EH (cell line): ENCODE results near the gene WDFY2.
"Not testable (repeated sequence)": the region's sequence is repeated elsewhere in the genome, so short reads cannot be mapped to it uniquely, and the experiment has no call there.

Experiments
- DNase-seq: peaks from one replicate; pipeline ENCODE4 v3.0.0-alpha.2; 2015; ENCODE audit warnings: low read depth

WDFY2 gene, protein sequence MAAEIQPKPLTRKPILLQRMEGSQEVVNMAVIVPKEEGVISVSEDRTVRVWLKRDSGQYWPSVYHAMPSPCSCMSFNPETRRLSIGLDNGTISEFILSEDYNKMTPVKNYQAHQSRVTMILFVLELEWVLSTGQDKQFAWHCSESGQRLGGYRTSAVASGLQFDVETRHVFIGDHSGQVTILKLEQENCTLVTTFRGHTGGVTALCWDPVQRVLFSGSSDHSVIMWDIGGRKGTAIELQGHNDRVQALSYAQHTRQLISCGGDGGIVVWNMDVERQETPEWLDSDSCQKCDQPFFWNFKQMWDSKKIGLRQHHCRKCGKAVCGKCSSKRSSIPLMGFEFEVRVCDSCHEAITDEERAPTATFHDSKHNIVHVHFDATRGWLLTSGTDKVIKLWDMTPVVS

DNA sequence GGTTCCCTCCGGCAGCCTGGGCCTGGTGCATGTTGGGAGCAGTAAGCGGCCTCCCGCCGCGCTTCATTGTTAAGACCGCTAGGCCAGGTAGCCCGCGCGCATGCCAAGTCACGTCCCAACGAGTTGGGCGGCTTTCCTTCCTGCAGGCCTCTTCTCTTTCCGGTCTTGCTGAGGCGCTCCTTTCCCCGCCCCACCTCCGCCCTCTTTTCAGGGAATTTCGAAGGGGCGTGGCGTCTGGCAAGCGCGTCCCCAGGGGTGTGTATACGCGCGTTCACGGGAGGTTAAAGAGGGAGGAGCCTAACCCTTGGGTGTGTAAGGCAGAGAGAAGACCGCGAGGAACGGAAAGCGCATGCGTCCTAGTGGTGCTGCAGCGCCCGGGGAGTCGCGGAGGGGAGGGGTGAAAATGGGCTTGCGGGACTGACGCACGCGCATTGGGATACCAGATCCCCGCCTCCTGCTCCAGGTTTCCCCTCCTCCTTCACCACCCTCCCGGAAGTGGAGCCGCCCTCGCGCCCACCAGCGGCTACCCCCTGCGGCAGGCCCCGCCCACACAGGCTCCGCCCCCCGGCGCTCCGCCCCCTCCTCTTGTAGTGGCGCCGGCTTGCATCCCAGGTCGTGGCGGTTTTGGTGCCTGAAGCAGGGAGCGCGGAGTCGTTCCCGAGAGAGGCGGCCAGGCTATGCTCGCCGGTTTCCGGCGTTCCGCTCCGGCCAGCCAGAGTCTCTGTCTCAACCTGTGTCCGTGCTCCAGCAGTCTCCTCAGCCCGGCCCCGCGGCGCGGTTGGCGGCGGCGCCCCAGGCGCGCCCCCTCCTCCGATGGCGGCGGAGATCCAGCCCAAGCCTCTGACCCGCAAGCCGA, at the start of gene WDFY2:
TSS of gene WDFY2 (plus strand) at position 588 of the 856 bp plus-strand sequence. CDS start at position 814, 226 bp downstream.
- peak; percentile 100 for DNase-seq

DNA sequence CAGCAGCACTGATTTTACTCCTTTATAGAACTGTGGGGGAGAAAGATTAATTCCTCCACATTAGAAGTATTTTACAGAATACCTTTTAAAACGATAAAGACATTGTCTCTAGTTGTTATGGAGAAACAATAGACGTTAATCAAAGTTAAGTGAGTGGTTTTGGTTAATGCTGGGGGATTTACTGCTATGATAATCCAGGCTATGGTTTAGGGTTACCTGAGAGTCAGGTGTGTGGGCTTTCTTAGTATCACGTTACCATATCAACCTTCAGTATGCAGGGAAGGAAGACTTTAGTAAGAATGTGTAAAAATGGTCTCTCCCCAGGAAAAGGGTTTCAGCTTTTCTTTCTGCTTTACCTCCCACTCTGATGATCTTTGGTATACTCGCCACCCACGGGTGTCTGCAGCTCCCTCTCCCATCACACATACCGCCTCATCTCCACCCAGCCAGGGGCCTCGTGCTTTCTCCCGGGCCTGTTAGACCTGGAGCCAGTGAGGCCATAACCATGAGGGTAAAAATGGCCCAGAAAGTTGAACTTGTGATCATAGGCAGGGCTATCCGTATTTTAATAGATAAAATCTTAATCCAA, 45.6 kb upstream of the WDFY2 start:
- no peak for DNase-seq

DNA sequence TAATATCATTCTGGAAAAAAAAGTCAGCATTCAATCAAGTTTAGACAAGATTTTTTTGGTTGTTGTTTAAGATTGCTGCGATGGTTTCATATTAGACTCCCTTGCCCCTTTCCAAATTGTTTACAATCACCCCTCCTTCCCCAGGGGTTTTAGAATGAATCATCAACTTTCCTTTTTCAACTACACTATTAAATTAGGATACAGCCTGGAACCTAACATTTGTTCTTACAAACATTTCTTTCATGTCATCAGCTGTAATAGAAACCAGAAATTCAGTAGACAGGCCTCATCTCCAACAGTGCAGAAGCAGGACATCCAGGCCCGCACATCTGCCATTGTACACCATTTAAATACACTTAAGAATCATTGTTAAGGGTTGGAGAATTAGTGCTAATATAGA, 44.4 kb upstream of the WDFY2 start:
- peak; percentile 53 for DNase-seq

DNA sequence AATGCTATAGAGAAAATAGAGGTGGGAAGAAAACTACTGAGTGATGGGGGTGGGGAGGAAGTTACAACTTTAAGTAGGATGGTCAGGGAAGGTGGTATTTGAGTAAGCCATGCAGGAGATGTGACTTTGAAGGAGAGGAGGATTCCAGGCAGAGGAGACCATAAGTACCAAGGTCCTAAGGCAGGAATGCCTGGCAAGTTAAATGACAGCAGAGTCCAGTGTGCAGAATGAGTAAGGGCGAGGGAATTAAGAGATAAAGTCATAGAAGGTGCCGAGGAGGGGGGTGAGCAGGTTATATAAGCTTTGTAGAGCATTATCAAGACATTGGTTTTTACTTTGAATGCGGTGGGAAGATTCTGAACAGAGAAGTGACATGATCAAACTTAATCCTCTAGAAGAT, 43.2 kb upstream of the WDFY2 start:
- DNase-seq = no peak

DNA sequence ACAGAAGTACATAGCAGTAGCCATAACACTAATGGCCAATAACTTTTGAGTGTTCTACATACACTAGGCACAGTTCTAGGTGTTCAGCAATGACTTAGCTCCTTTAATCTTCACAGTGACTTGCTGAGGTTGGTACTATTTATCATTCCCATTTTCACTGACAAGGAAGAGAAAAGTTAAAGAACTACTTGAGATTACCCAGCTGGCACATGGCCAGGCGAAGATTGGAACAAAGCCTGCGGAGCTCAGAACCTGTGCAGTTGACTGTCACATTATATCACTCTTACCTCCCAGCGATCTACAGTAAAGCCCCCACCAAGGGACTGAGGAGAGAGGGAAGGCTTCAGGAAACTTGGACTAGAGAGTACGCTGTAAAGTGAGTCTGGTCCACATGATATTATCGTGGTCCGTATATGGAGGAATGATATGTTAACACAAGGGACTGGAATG, 42.4 kb upstream of the WDFY2 start:
- DNase-seq = no peak

DNA sequence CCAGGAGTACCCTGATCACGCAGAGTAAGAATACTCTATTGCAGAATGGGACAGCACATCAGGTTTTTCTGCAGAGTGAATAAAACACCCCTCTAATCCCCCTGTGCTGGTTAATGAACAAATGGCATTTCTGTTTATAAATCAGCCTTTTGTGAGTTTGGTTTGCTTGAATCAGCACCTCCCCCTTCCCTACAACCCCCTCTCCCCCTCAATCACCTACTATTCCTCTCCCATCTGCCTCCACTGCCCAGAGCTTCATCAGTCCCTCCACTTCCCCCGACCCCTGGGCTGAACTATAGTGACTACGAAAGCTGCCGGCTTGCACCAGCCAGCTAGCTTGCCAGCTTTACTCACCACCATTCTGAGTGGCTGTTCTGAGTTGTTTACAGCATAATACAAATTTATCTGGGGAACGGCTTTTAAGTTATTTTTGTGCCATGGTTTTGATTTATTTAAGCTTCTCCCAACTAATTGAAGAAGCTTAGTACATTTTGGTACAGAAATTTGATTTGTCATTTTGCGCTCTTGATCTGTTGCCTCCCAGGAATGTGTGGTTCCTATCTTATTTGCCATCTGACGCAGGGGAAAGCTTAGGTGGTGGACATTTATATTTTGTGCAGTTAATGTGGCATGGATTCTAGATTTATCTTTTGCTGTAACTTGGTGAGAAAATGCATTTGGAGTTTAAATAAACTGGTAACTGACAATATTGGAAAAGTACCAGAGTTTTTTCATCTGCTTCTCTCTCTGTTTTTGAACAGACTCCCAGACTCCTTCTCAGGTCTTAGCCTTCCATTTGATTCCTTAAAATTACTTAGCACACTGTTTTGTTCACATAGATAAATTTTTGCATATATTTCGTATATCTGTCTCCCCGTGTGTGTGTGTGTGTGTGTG, 41.7 kb upstream of the WDFY2 start:
- no peak for DNase-seq

DNA sequence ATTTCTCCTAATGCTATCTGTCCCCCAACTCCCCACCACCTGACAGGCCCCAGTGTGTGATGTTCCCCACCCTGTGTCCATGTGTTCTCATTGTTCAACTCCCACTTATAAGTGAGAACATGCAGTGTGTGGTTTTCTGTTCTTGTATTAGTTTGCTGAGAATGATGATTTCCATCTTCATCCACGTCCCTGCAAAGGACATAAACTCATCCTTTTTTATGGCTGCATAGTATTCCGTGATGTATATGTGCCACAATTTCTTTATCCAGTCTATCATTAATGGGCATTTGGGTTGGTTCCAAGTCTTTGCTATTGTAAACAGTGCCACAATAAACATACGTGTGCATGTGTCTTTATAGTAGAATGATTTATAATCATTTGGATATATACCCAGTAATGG, 38.8 kb upstream of the WDFY2 start:
- DNase-seq = not testable (repeated sequence)

DNA sequence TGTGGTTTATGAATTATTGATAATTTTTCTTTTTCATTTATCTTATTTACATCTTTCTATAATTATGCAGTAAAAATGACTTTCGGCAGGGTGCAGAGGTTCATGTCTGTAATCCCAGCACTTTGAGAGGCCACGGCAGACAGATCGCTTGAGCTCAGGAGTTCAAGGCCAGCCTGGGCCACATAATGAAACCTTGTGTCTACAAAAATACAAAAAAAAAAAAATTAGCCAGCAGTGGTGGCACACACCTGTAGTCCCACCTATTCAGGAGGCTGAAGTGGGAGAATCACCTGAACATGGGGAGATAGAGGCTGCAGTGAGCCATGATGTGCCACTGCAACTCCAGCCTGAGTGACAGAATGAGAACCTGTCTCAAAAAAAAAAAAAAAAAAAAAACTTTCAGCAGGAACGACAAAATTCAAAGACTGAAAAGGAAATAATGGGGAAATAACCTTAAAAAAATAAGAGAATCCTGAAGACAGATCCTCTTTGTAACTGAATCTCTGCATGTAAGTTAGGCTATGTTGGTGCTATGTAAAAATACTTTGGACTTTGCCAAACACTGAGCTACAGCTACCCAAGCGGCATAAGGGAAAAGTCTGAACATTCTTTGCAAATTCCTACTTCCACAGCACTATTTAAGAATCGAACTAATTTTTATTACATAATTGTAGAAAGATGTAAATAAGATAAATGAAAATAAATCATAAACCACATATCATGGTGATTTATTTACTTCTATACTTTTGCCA, 36.7 kb upstream of the WDFY2 start:
- no peak for DNase-seq

DNA sequence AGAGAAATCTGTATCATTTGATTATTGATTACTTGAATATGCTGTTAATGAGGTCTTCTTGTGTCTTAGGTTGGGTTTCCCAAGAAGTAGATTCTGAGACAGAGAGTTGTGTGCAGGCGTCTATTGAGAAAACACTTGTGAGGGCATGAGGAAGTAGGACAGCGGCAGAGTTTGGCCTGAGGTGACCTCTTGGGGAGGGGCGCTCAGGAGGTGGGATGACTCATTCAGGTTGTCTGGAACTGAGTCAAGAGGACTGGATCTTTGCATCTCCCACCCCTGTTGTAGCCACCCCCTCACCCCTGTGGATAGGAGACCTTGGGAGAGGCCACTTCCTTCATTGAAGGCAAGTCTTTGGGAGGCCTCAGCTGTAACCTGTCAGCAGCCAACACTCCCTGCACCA, 35.2 kb upstream of the WDFY2 start:
- DNase-seq = no peak

DNA sequence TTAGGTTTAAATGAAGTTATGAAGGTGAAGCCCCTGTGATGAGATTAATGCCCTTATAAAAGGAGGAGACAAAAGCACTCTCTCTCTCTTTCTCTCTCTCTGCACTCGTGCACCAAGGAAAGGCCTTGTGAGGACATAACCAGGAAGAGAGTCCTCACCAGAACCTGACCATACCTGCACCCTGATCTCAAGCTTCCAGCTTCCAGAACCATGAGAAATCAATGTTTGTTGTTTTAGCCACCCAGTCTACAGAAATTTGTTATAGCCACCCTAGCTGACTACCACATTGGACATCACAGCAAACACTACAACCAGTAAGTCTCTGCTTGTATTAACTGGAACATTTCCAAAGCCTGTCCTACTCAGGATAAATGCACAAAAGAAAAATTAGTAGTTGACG, 34.7 kb upstream of the WDFY2 start:
- DNase-seq = no peak

DNA sequence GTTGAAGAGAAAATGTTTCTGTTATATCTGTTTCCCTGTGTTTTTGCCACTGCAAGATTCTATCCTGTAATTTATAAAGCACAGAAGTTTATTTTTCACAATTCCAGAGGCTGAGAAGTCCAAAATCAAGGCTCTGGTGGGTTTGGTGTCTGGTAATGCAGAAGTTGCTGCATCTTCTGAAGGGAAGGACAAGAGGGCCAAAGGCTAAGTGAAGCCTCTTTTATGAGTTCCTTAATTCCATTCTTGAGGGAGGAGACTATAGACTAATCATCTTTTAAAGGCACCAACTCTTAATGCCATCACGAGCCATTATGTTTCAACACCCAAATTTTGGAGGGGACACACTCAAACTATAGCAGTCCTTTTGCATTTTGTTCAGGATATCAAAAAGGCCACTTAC, 34.1 kb upstream of the WDFY2 start:
- no peak for DNase-seq

DNA sequence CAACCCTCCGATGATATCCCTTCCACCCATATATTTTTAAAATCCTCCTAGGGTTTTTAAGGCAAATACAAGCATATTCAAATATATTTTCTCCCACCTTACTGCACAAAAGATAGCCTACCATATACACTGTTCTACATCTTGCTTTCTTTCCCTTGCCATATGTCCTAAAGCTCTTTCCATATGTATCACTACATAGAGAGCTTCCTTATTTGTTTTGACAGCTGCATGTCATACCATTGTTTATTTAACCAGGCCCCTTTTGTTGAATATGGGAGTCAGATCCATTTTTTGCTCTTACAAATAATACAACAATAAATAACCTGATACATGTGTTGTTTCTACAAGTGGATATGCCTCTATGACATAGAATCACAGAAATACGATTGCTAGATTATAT, 32.8 kb upstream of the WDFY2 start:
- no peak for DNase-seq

DNA sequence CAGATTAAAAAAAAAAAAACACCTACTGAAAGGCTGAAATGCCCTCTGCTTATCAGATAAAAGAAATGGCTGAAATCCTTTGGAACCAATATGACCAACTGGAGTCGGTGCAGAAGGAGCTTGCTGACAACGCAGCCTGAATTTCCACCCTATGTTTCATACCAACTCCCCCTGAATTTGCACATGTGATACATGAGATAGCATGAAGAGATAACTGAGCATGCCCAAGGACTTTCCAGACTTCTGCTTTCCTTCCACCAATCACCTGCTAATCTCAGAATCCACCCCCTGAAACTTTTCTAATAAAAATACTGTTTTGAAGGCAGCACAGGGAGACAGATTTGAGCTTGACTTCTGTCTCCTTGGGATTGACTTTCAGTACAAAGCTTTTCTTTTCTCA, 32.2 kb upstream of the WDFY2 start:
- no peak for DNase-seq

DNA sequence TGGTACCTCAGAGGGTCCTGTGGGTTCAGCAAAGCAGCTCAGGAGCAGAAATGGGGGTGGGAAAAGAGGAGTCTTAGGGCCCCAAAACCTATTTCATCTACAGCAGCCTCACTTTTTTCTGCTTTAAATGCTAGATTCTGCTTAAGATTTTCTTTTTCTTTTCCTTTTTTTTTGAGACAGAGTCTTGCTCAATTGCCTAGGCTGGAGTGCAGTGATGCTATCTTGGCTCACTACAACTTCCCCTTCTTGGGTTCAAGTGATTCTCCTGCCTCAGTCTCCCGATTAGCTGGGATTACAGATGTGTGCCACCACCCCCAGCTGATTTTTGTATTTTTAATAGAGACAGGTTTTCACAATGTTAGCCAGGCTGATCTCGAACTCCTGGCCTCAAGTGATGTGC, 30.7 kb upstream of the WDFY2 start:
- DNase-seq = no peak

DNA sequence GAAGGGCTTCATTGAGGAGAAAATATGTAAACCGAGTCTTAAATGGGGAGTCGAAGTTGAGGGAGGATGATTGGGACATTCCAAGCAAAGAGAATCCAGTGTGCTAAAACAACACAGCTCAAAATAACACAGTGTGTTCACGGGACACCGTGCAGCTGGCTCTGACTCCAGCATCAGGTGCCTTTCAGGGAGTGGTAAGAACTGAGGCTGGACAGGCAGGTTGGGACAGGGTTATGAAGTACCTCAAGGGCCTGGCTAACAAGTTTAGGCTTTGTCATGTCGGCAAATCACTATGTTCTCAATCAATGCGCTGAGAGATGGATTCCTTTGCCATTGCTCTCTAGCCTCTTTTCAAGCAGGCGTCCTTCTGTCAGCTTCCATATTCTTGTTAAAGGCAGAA, 27.5 kb upstream of the WDFY2 start:
- no peak for DNase-seq

DNA sequence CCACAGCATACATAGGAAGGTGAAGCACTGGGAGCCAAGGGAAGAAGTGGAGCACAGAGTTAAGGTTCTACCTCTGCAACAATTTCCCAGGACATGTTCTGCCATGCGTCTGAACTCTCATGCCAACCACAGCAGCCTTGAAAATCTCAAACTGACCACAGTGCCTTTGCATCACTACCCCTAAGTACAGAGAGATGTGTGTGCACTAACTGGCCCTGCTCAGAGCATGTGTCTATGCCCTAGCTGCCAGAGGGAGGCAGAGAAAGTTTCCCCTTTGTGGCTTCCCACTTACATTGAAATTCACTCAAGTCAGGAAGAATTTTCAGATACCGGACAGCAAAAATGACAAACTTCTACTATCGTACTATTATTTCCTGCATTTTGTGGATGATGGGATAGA, 26.8 kb upstream of the WDFY2 start:
- no peak for DNase-seq

DNA sequence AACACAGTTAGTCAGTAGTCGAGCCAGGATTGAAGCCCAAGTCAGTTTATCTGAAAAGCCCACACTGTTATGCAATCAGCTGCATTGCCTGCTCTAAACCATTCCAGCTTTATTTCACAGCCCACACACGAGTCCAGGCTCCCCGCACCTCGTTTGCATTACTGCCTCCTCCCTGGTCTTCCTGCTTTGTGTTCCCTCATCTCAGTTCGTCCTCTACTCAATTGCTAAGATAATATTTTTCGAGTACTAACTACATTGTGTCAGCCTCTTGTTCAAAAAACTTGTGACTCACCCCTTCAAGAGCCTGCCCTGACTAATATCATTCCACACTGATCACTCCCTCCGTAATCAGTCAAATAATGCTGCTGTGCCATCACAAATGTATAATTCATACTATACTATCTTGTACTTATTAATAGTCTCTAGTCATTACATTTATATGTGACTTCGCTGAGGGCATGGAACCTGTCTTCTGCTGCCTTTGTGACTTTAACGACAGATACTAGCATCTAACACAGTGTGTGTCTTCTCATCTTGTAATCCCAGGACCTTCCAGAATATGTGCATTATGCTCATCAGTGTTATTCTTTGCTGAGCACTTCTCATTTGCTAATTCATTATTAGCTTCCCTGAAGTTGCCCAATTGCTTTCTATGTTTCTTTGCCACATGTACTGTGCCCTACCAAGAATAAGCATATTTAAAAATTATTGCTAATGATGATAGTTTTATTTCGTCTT, 26.2 kb upstream of the WDFY2 start:
- peak; percentile 87 for DNase-seq

DNA sequence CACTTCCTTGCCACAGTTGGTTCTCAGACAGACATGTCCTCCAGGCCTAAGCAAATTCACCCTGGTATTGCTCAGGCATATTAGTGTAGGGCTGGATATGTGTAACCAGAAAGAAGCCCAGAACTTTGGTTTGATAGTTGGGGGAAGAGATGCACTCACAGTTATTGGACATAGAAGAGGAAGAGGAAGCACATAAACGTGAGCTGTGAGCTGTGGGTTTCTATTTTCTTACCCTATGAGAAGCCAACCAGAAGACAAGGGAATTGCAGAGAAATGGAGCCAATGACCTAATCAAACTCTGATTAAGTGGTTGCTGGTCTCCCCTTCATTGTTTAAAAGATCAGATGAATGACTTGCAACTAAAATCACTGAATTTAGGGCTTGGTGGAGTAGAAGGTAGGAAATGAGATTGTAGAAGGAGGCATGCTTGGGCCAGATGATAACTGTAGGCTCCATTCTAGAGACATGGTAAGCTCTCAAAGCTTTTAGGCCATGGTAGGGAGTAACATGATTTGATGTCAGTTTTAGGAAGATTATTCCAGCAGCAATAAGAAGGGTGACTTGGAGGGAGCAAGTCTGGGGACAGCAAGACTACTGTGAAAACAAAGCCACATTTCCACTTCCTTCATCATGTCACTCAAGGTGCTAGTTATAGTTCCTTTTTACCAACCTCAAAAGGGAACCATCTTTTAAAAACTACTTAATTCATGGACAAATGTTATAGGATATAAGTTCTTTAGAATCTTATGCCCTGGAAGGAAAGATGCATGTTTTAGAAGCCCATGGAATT, 24.1 kb upstream of the WDFY2 start:
- DNase-seq = no peak

DNA sequence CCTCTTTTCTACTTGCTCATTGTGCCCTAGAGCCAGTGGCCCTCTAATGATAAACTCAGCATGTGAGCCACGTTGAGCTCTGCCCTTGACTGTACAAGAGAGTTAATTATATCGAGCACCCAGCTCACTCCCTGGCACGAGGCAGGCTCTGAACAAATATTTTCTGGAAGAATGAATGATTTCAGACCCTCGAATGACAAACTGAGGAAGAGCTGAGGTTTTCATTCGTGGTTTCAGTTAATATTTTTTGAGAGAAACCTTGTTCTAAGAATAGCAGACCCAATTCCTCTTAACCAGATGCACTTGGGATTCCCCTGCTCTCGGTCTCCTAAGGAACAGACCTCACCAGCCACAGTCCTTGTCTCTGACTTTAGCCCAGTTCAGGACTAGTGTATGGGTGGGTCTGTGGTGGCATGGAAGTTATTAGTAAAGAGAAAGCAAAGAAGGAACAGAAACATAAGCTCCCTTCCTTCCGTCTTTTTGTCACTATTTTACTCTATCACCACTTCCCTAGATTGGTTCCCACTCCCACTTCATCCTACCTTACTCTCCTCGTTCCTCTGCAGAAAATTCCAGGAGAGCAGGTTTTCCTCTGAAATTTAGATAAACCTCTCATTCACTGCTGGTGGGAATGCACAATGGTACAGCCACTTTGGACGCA, 22.1 kb upstream of the WDFY2 start:
- no peak for DNase-seq
